NT2/D1 (cell line): ENCODE measurements around the gene RUNX3.

Experiments
- SUZ12 ChIP-seq: IDR thresholded peaks from 2 replicates; pipeline ENCODE4 v1.6.1; 2011; ENCODE audit not compliant: insufficient read length, insufficient read depth; ENCODE audit errors: extremely low read depth
- YY1 ChIP-seq: IDR thresholded peaks from 2 replicates; pipeline ENCODE4 v1.6.1; 2011; ENCODE audit not compliant: insufficient read length, insufficient read depth
- ZNF274 ChIP-seq: IDR thresholded peaks from 2 replicates; pipeline ENCODE4 v1.6.1; 2011; ENCODE audit warnings: mild to moderate bottlenecking, low read depth, low read length

- TF ChIP-seq YY1: no peak
- no peak for TF ChIP-seq ZNF274
- no peak for TF ChIP-seq SUZ12
These were observed 11.0 kb downstream of the RUNX3 start for GRCh38 chr1:24918995-24919605.
